Measurements from ENCODE around the gene ALOX5AP. TPM values are rescaled to one million over a fixed set of nuclear protein-coding genes. Genes with fewer than 3 reads are reported as not detected.

Gene ALOX5AP
- total and polyA plus RNA-seq, 10 of the 15 experiments (the other 5 are each of a cell fraction or from before 2014, with no cell fraction given) = 45.9 to 426 (median 109) TPM

GRCh38 chr13:30739761-30740642, 4.7 kb downstream of the ALOX5AP start (continued):
- peak; percentile 23 for TF ChIP-seq SKIL (IDR thresholded peaks at IDR 0.05; ENCODE audit: low read depth, poor library complexity, severe bottlenecking)
- 0 out of 2 replicates have a peak, but pooled peaks have one; percentile 25 for TF ChIP-seq RELB (IDR thresholded peaks at IDR 0.05; ENCODE audit: low read depth)
- TF ChIP-seq MYB (IDR thresholded peaks at IDR 0.05; ENCODE audit: borderline replicate concordance, low read depth, low read length) = no peak
- TF ChIP-seq BMI1 (IDR thresholded peaks at IDR 0.05; ENCODE audit: borderline replicate concordance) = no peak
- no peak for TF ChIP-seq ESRRA (IDR thresholded peaks at IDR 0.05; ENCODE audit: low read length)
- TF ChIP-seq, protein P1, sequence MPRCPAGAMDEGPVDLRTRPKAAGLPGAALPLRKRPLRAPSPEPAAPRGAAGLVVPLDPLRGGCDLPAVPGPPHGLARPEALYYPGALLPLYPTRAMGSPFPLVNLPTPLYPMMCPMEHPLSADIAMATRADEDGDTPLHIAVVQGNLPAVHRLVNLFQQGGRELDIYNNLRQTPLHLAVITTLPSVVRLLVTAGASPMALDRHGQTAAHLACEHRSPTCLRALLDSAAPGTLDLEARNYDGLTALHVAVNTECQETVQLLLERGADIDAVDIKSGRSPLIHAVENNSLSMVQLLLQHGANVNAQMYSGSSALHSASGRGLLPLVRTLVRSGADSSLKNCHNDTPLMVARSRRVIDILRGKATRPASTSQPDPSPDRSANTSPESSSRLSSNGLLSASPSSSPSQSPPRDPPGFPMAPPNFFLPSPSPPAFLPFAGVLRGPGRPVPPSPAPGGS (IDR thresholded peaks at IDR 0.05; ENCODE audit: borderline replicate concordance, insufficient read depth, low read depth, low read length, poor library complexity, severe bottlenecking) = peak; percentile 41
- no peak for TF ChIP-seq TBL1XR1 (IDR thresholded peaks at IDR 0.05; ENCODE audit: low read depth, low read length)
- TF ChIP-seq ZNF384 (IDR thresholded peaks at IDR 0.05; ENCODE audit: borderline replicate concordance, low read depth, low read length) = peak; percentile 6; the same call in 1 of the 2 replicates
- 0 out of 2 replicates have a peak, but pooled peaks have one; percentile 50 for TF ChIP-seq HDGF (IDR thresholded peaks at IDR 0.05)
- no peak for TF ChIP-seq WRNIP1 (IDR thresholded peaks at IDR 0.05; ENCODE audit: borderline replicate concordance, low read depth, low read length)
- TF ChIP-seq ZNF217 (IDR thresholded peaks at IDR 0.05) = no peak
- TF ChIP-seq POLR2AphosphoS5 (IDR thresholded peaks at IDR 0.05; ENCODE audit: low read length) = no peak
- peak; percentile 96 for TF ChIP-seq RUNX3 (IDR thresholded peaks at IDR 0.05; ENCODE audit: low read length)
- TF ChIP-seq, protein P2, sequence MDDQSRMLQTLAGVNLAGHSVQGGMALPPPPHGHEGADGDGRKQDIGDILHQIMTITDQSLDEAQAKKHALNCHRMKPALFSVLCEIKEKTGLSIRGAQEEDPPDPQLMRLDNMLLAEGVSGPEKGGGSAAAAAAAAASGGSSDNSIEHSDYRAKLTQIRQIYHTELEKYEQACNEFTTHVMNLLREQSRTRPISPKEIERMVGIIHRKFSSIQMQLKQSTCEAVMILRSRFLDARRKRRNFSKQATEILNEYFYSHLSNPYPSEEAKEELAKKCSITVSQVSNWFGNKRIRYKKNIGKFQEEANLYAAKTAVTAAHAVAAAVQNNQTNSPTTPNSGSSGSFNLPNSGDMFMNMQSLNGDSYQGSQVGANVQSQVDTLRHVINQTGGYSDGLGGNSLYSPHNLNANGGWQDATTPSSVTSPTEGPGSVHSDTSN (IDR thresholded peaks at IDR 0.05; ENCODE audit: insufficient replicate concordance, low read depth, low read length) = peak; percentile 77
- peak in 1 of 2 experiments; percentile 39; a peak in 2 of 4 replicates for TF ChIP-seq EP300 (IDR thresholded peaks at IDR 0.05; ENCODE audit: borderline replicate concordance in 1 of 2, control insufficient read depth in 1 of 2, low read depth in 2 of 2, low read length in 2 of 2)
- TF ChIP-seq ATF7 (IDR thresholded peaks at IDR 0.05; ENCODE audit: low read depth) = peak; percentile 74
- peak; percentile 61; the same call in 1 of the 2 replicates for TF ChIP-seq TCF3 (IDR thresholded peaks at IDR 0.05; ENCODE audit: borderline replicate concordance, insufficient read depth, low read depth, low read length)
- TF ChIP-seq NFXL1 (IDR thresholded peaks at IDR 0.05; ENCODE audit: borderline replicate concordance) = no peak
- TF ChIP-seq, protein P3, sequence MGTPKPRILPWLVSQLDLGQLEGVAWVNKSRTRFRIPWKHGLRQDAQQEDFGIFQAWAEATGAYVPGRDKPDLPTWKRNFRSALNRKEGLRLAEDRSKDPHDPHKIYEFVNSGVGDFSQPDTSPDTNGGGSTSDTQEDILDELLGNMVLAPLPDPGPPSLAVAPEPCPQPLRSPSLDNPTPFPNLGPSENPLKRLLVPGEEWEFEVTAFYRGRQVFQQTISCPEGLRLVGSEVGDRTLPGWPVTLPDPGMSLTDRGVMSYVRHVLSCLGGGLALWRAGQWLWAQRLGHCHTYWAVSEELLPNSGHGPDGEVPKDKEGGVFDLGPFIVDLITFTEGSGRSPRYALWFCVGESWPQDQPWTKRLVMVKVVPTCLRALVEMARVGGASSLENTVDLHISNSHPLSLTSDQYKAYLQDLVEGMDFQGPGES (IDR thresholded peaks at IDR 0.05) = no peak
- TF ChIP-seq, protein P4, sequence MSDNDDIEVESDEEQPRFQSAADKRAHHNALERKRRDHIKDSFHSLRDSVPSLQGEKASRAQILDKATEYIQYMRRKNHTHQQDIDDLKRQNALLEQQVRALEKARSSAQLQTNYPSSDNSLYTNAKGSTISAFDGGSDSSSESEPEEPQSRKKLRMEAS (IDR thresholded peaks at IDR 0.05; ENCODE audit: low read depth, low read length) = no peak

Measured in GM12878 (cell line).